Measurements from ENCODE around the gene UBTD1.

The UBTD1 gene

GRCh38 chr10:97590082-97590747 is 91.5 kb downstream of the UBTD1 start:
- no peak for DNase-seq

- DNase-seq: no peak
These were observed 92.2 kb downstream of the UBTD1 start for GRCh38 chr10:97590748-97591495.

- DNase-seq: no peak
These were observed 94.7 kb downstream of the UBTD1 start for GRCh38 chr10:97593421-97593820.

GRCh38 chr10:97596101-97597082 is 97.7 kb downstream of the UBTD1 start:
- no peak for DNase-seq

DNA sequence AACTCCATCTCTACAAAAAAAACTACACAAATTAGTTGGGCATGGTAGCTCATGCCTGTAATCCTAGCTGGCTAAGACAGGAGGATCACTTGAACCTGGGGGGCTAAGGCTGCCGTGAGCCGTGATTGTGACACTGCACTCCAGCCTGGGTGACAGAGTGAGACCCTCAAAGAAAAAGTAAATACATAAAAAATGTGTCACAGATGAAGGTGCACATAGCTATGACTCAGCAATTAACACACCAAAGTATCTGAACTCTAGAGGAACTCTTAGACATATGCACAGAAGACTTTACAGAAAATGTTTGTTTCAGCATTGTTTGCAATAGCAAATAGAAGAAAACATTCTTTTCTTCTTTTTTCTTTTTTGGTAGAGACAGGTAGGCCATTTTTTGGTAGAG is 99.1 kb downstream of the UBTD1 start:
- DNase-seq: no peak

DNA sequence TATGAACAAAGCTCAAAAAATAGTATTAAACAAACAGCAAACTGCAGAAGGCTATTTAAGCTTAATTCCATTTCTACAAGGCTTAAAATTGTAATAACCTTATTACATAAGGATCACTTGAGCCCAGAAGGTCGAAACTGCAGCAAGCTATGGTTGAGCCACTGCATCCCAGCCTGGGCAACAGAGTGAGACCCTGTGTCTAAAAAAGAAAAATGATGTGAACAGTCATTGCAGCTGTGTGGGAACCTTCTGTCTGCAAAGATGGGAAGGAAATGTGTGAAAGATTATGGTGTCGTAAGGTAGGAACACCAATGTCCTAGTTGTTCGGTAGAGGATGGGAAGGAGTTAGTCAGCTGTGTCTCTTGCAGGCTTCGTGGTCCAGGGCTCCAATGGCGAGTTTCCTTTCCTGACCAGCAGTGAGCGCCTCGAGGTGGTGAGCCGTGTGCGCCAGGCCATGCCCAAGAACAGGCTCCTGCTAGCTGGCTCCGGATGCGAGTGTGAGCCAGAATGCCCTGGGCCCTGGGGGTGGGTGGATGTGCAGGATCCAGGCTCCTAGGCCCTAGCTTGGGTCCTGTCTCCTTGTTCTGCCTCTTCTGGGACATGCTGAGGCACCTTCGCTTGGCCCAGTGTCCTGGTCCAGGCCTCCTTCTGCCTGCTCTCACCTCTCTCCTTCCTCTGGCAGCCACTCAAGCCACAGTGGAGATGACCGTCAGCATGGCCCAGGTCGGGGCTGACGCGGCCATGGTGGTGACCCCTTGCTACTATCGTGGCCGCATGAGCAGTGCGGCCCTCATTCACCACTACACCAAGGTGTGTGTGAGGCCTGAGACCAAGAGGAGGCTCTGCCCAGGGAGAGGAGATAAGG is 99.9 kb downstream of the UBTD1 start:
- DNase-seq: no peak

- DNase-seq: no peak
These were observed 100.5 kb downstream of the UBTD1 start for GRCh38 chr10:97599272-97599619.

DNA sequence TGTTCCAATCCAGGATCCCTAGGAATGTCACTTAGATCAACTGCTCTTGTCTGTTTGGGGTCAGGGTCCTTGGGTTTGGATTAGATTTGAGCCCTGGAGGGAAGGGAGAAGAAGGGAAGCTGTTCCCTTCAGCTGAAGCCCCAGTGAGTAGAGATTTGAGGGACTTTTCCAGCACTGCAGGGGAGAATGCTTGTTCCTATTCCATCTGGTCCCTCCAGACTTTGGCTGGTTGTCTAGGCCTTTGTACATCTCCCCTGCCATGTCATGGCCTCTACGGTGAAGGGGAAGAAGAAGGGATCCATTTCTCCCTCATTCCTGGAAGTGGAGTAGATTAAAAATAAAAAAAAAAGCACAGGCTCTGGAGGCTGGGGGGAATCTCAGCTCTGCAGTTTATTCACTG is 101.9 kb downstream of the UBTD1 start:
- DNase-seq: no peak

GRCh38 chr10:97601268-97602215 is 102.8 kb downstream of the UBTD1 start:
- DNase-seq: no peak

GRCh38 chr10:97607095-97607636 is 108.4 kb downstream of the UBTD1 start:
- no peak for DNase-seq

DNA sequence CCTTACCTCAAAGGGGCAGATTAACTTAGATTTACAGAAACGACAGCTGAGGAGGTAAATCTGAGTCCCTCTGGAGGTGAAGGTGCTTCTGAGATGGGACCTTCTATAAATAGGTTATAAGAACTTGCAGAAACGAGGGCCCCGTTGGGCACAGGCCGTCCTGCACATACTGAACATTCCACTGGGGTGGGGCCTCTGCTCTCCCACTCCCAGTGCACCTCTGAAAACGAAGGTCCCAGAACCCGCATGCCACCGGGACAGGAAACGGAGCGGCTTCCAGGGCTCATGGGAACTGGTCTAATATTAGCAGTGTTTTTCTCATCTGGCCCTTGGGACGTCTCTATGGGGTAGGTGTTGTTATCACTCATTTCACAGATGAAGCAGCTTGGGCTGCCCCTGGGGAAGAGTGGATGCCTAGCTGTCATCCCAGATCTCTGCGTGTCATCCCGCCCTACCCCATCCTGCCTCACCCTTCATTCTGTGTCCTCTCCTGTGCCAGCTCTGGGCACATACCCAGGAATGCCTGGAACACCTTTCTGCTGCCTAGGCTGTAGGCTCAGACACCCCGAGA is 110.4 kb downstream of the UBTD1 start:
- DNase-seq: no peak

DNA sequence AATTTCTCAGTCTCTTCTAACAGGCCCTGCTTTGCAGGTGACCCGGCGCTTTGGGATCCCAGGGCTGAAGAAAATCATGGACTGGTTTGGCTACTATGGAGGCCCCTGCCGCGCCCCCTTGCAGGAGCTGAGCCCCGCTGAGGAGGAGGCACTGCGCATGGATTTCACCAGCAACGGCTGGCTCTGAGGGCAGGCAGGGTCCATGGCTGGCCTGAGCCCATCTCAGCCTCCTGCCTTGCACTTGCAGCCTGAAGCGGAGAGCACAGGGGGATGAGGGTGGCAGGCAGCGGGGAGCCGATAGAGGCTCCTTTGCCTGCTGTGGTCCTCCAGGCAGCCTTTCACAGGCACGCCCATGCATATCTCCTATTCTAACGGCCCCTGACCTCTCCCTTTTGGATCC is 112.7 kb downstream of the UBTD1 start:
- no peak for DNase-seq

- DNase-seq: no peak
These were observed 113.7 kb downstream of the UBTD1 start for GRCh38 chr10:97612386-97612785.

GRCh38 chr10:97618285-97618684 is 119.6 kb downstream of the UBTD1 start:
- DNase-seq: no peak

DNA sequence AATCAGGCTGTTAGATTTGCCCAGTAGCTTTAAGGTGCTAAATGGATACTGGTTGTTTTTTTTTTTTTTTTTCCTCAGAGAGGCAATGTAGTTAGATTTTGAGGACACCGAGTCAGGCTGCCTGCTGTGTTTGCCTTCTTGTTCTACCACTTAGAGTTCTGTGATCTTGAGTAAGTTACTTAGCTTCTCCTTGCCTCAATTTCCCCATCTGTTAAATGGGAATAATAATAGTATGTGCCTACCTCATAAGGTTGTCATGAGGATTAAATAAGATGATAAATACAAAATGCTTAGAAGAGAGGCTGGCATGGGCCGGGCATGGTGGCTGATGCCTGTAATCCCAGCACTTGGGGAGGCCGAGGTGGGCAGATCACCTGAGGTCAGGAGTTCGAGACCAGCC is 120.0 kb downstream of the UBTD1 start:
- no peak for DNase-seq

Data from activated CD4-positive, alpha-beta T cell treated with anti-CD3 and anti-CD28 coated beads, Interleukin-2, amount 50 U/mL, for 48 hours (primary cell).